NCI-H2081 treated with DMSO at 0.1 percent for 48 hours (cell line): ENCODE data around the gene TLR6.
"Not testable (repeated sequence)": the region's sequence is repeated elsewhere in the genome, so short reads cannot be mapped to it uniquely, and the experiment has no call there.

Source experiments
- DNase-seq: peaks from one replicate; lab custom pipeline; 2025; lab: John Stamatoyannopoulos, UW

The TLR6 gene

GRCh38 chr4:38787693-38788092, 68.9 kb downstream of the TLR6 start:
- DNase-seq: no peak

GRCh38 chr4:38785901-38786402, 70.7 kb downstream of the TLR6 start:
- DNase-seq: no peak

GRCh38 chr4:38785041-38785790, 71.4 kb downstream of the TLR6 start:
- DNase-seq: no peak

- DNase-seq: no peak
These were observed 72.5 kb downstream of the TLR6 start for GRCh38 chr4:38784141-38784540.

GRCh38 chr4:38783109-38783460, 73.5 kb downstream of the TLR6 start:
- no peak for DNase-seq

- peak; percentile 41 for DNase-seq
These were observed 74.0 kb downstream of the TLR6 start, which contains the start of gene TLR10 for GRCh38 chr4:38782452-38783108. TSS of gene TLR10 (minus strand) at chr4:38782990. CDS start at chr4:38775590, 7,400 bp downstream.

GRCh38 chr4:38781854-38782261, 74.8 kb downstream of the TLR6 start:
- no peak for DNase-seq

- no peak for DNase-seq
These were observed 75.7 kb downstream of the TLR6 start for GRCh38 chr4:38780833-38781484.

GRCh38 chr4:38779790-38780189, 76.8 kb downstream of the TLR6 start:
- DNase-seq: no peak

- not testable (repeated sequence) for DNase-seq
These were observed 78.7 kb downstream of the TLR6 start for GRCh38 chr4:38777925-38778324.

- DNase-seq: no peak
These were observed 81.3 kb downstream of the TLR6 start for GRCh38 chr4:38775326-38775725.

- no peak for DNase-seq
These were observed 82.2 kb downstream of the TLR6 start for GRCh38 chr4:38774181-38774955.
